ENCODE measurements around the gene SMPD3. TPM values are rescaled to one million over a fixed set of nuclear protein-coding genes. Genes with fewer than 3 reads are reported as not detected.

SMPD3 gene
- total RNA-seq, 4 donors from 2014 or later, result under 0.01 to 2.6 (median 0.75) TPM

- Histone ChIP-seq H3K27me3 (no peaks in the 10 kb centered on the region), H3K4me3 (no peak overlapping the region), H3K27ac (no peak overlapping the region), H3K36me3 (no peaks in the 10 kb centered on the region), H3K9me3 (no peaks in the 10 kb centered on the region), H3K4me1 (no peaks in the 10 kb centered on the region)
- DNase-seq, result no peak
- intact Hi-C loops (cut with DNase I; ENCODE audit: low total_unique reads), result no loop called here
- TF ChIP-seq CTCF (IDR thresholded peaks at IDR 0.05), result no peak
- TF ChIP-seq POLR2A (IDR thresholded peaks at IDR 0.05), result no peak
Measured at GRCh38 chr16:68458101-68458500, 9.8 kb upstream of the SMPD3 start.

GRCh38 chr16:68455631-68456030, 7.3 kb upstream of the SMPD3 start:
- no peaks in the 10 kb centered on the region for H3K9me3 ChIP-seq
- H3K4me3 ChIP-seq, result no peak overlapping the region
- no peaks in the 10 kb centered on the region for H3K27me3 ChIP-seq
- TF ChIP-seq CTCF (IDR thresholded peaks at IDR 0.05), result no peak
- TF ChIP-seq POLR2A (IDR thresholded peaks at IDR 0.05), result no peak
- H3K36me3 ChIP-seq, result no peaks in the 10 kb centered on the region
- no peak overlapping the region for H3K27ac ChIP-seq
- H3K4me1 ChIP-seq, result no peaks in the 10 kb centered on the region
- DNase-seq, result no peak
- intact Hi-C loops (cut with DNase I; ENCODE audit: low total_unique reads), result no loop called here

- Histone ChIP-seq H3K9me3 (no peaks in the 10 kb centered on the region), H3K4me1 (no peaks in the 10 kb centered on the region), H3K36me3 (no peaks in the 10 kb centered on the region), H3K4me3 (no peak overlapping the region), H3K27me3 (no peaks in the 10 kb centered on the region), H3K27ac (no peak overlapping the region)
- DNase-seq, result no peak
- intact Hi-C loops (cut with DNase I; ENCODE audit: low total_unique reads), result no loop called here
- TF ChIP-seq POLR2A (IDR thresholded peaks at IDR 0.05), result no peak
- no peak for TF ChIP-seq CTCF (IDR thresholded peaks at IDR 0.05)
Measured at GRCh38 chr16:68454920-68455435, 6.7 kb upstream of the SMPD3 start.

GRCh38 chr16:68453816-68454215, 5.5 kb upstream of the SMPD3 start:
- no peaks in the 10 kb centered on the region for H3K9me3 ChIP-seq
- DNase-seq, result no peak
- H3K4me1 ChIP-seq, result no peaks in the 10 kb centered on the region
- H3K27ac ChIP-seq, result no peak overlapping the region
- H3K36me3 ChIP-seq, result no peaks in the 10 kb centered on the region
- no peak for TF ChIP-seq POLR2A (IDR thresholded peaks at IDR 0.05)
- intact Hi-C loops (cut with DNase I; ENCODE audit: low total_unique reads), result no loop called here
- no peak overlapping the region for H3K4me3 ChIP-seq
- no peaks in the 10 kb centered on the region for H3K27me3 ChIP-seq

- DNase-seq, result no peak
- Histone ChIP-seq H3K27ac (no peak overlapping the region), H3K9me3 (no peaks in the 10 kb centered on the region), H3K4me1 (peaks cover 0 to 9% of the 10 kb centered on the region in 2 donors), H3K4me3 (no peak overlapping the region), H3K36me3 (no peaks in the 10 kb centered on the region), H3K27me3 (no peaks in the 10 kb centered on the region)
- intact Hi-C loops (cut with DNase I; ENCODE audit: low total_unique reads), result no loop called here
- TF ChIP-seq POLR2A (IDR thresholded peaks at IDR 0.05) (no peak), CTCF (IDR thresholded peaks at IDR 0.05) (no peak)
Measured at GRCh38 chr16:68452176-68452575, 3.9 kb upstream of the SMPD3 start.

GRCh38 chr16:68451676-68452075, 3.4 kb upstream of the SMPD3 start:
- no peak for DNase-seq
- no peak overlapping the region for H3K27ac ChIP-seq
- no peaks in the 10 kb centered on the region for H3K27me3 ChIP-seq
- peaks cover 0 to 14% of the 10 kb centered on the region in 2 donors for H3K4me1 ChIP-seq
- no peaks in the 10 kb centered on the region for H3K36me3 ChIP-seq
- intact Hi-C loops (cut with DNase I; ENCODE audit: low total_unique reads), result no loop called here
- H3K4me3 ChIP-seq, result no peak overlapping the region
- no peaks in the 10 kb centered on the region for H3K9me3 ChIP-seq
- no peak for TF ChIP-seq POLR2A (IDR thresholded peaks at IDR 0.05)
- TF ChIP-seq CTCF (IDR thresholded peaks at IDR 0.05), result no peak

Measured in uterus (tissue), 4 donors.